Measurements from ENCODE around the gene E2F4.

The E2F4 gene

DNA sequence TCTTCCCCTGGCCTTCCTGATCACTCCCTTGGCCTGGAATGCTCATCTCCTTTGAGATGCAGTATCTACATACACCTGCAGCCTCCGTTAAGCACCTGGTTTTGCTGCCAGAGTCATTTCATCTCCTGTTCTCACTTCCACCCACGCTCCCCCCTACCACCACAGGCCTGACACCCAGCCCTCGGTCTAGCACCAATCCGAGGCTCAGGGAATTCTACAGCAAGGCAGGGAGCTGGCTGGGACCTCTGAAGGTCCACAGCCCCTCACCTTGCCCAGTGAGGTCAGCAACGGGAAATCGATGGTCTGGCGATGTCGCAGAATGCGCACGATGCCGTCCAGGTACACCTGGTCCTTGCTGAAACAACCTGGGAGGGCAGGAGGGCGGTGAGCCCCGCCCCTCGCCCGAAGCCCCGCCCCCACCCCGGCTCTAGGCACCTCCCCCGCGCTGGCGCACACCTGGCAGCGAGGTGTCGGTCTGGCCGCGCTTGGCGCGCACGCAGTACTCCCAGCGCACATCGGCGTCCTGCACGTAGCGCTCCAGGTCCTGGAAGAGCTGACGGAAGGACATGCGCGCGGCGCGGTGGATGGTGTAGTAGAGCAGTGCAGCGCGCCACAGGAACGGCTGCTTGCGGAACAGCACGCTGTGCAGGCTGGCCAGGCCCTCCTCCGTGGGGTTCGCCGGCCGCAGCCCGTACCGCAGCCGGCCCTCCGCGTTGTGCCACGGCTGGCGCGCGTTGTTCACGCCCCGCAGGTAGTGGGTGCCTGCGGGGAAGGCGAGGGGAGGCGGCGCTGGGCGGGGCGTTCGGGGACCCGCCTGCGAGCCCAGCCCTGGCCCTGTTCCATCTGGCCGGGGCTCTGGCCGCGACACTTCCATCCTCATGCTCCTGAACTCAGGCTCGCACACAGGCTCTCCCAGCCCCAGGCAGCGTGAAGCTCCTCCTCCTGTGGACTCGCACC is 13.9 kb upstream of the E2F4 start:
- no peak for DNase-seq
- H3K4me3 ChIP-seq (ENCODE audit: low read depth, low read length) = peak overlapping the region; percentile 43
- H3K36me3 ChIP-seq (replicated peaks) = no peaks in the 10 kb centered on the region
- peak; percentile 30 for TF ChIP-seq CTCF (IDR thresholded peaks at IDR 0.05; ENCODE audit: low read depth, low read length, missing control alignments)
- no peak overlapping the region for H3K27ac ChIP-seq
- H3K27me3 ChIP-seq (replicated peaks) = no peaks in the 10 kb centered on the region
- in situ Hi-C loops (cut with HindIII; ENCODE audit: low pct_ligation_motif_present, low sequenced_read_pairs) = no loop called here

DNA sequence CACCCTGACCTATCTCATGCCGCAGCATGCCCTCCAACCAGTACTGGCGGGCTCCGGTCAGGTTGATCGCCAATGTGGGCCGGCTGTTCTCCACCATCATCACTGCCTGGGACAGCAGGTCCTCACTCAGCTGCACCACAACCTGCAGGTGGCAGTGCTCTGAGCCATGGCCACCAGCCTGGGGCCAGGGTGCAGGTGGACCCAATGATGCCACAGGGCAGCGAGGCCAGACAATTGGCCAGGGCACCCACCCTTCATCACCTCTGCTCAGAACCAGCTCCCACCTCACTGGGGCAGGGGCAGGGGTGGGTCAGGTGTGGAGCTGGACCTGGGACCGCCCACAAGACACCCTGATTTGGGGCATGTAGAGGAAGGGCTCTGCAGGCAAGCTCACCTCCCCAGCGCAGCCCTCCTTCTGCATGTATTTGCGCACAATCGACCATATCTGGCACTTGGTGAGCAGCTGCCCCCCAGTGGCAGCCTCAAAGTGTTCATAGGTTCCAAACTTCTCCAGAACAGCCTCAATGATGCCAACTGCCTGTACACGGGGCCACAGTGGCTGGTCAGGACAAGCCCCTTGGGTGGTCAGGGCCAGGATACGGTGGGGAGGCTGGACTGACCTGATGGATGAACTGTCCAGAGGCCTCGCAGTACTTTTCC is 12.4 kb upstream of the E2F4 start:
- in situ Hi-C loops (cut with HindIII; ENCODE audit: low pct_ligation_motif_present, low sequenced_read_pairs) = no loop called here
- Histone ChIP-seq H3K4me3 (ENCODE audit: low read depth, low read length) (no peak overlapping the region), H3K27ac (no peak overlapping the region), H3K36me3 (replicated peaks) (no peaks in the 10 kb centered on the region), H3K27me3 (replicated peaks) (no peaks in the 10 kb centered on the region)
- no peak for DNase-seq
- TF ChIP-seq CTCF (IDR thresholded peaks at IDR 0.05; ENCODE audit: low read depth, low read length, missing control alignments) = peak; percentile 41

DNA sequence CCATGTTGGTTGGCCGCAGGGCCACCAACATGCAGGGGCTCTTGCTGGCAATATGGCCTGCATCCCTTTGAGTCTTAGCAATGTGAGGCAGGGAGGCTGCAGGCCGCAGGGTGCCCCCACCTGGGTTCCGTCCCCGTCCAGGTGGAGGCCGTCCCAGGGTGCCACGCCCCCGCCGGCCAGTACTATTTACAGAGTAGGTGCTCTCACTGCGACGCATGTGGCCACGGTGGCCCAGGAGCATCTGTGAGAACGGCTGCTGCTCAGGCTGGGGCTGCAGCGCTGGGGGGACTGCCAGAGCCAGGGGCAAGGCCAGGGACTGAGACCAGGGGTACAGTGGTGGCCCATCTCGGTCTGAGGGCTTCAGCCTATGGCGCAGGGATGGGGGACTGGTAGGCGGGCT is 11.8 kb upstream of the E2F4 start:
- no peak for TF ChIP-seq CTCF (IDR thresholded peaks at IDR 0.05; ENCODE audit: low read depth, low read length, missing control alignments)
- in situ Hi-C loops (cut with HindIII; ENCODE audit: low pct_ligation_motif_present, low sequenced_read_pairs) = no loop called here
- no peaks in the 10 kb centered on the region for H3K27me3 ChIP-seq (replicated peaks)
- H3K4me3 ChIP-seq (ENCODE audit: low read depth, low read length) = no peak overlapping the region
- H3K27ac ChIP-seq = no peak overlapping the region
- no peak for DNase-seq
- H3K36me3 ChIP-seq (replicated peaks) = no peaks in the 10 kb centered on the region

- Histone ChIP-seq H3K27ac (no peak overlapping the region), H3K4me3 (ENCODE audit: low read depth, low read length) (no peak overlapping the region), H3K27me3 (replicated peaks) (no peaks in the 10 kb centered on the region), H3K36me3 (replicated peaks) (no peaks in the 10 kb centered on the region)
- no peak for TF ChIP-seq CTCF (IDR thresholded peaks at IDR 0.05; ENCODE audit: low read depth, low read length, missing control alignments)
- DNase-seq = peak; percentile 69
- in situ Hi-C loops (cut with HindIII; ENCODE audit: low pct_ligation_motif_present, low sequenced_read_pairs) = no loop called here
These were observed 10.6 kb upstream of the E2F4 start for GRCh38 chr16:67181346-67181745.

DNA sequence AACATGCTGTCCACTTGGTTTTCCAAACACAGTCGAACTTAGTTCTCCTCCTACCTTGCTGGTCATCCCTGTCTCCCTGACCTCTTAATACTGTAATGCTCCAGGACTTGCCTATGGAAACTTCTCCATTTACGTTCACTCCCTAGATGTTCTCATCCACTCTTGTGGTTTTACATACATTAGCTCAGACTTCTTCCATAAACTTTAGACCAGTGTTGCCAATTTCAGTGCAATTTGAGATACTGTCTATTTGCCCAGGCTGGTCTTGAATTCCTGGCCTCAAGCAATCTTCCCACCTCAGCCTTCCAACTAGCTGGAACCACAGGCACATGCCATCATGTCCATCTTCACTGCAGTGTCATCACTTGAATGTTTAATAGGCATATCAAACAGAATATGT is 9.7 kb upstream of the E2F4 start:
- Histone ChIP-seq H3K36me3 (replicated peaks) (no peaks in the 10 kb centered on the region), H3K27me3 (replicated peaks) (no peaks in the 10 kb centered on the region), H3K27ac (no peak overlapping the region), H3K4me3 (ENCODE audit: low read depth, low read length) (no peak overlapping the region)
- in situ Hi-C loops (cut with HindIII; ENCODE audit: low pct_ligation_motif_present, low sequenced_read_pairs) = no loop called here
- no peak for TF ChIP-seq CTCF (IDR thresholded peaks at IDR 0.05; ENCODE audit: low read depth, low read length, missing control alignments)
- DNase-seq = no peak
